Activated CD4-positive, alpha-beta T cell treated with anti-CD3 and anti-CD28 coated beads for 1 hour (primary cell): ENCODE data around the gene CDH13.

Experiments used
- DNase-seq: peaks from one replicate; pipeline ENCODE4 v3.0.0-alpha.2; 2020

CDH13 gene

DNA sequence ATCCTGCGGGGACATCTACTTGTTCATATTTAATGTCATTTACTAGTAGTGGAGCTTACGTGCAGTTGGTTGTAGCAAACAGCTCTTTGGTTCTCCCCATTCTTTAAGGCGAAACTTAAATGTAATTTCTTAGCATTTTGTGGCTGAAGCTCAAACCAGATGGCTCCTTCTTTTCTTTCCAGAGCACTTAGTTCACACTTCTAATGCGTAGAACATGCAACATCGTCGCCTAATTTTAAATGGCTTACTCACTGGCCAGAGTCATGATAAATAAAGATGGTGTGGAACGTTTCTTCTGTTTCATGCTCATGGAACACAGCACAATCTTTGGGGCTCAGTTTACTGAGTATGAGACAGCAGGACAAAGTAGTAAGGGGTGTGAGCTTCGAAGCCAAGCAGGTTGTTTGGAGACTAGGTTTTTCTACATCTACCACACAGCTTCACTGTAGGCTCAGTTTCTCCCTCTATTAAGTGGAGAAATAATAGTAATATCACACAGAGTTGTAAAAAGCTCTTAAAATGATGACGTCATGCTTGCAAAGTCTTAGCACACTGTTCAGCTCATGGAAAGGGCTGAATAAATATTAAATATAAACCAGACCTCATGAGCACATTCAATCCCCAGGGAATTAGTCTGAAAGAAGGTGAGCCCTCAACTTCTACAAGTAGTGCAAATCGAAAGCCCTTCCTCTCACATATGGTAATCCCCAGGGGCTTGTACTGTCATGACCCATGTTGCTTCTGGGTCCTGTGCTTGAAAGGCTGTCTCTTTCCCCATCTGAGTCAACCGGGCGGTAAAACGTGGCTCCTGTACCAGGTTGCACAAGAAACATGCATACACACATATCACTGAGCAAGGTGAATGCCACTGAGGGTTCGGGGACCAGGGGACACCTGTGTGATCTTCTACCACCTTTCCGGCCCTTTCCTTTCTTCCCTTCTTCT is 384.3 kb downstream of the CDH13 start:
- DNase-seq: no peak

DNA sequence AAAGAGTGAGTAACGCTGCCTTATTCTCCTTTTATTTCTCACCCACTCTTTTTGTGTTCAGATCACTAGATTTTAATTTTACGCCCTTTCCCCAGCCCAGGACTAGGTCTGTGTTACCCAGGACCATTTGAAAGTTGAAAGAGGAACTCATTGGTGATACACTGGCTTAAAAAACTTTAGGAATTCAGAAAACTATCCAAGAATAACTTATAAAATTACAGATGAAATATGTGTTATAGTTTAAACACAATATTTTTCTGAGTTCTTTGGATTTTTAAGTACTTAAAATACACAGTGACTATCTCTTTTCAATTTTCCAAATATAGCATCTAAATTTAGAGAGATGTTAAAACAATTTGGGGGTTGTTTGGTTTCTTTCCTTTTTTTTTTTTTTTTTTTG is 385.2 kb downstream of the CDH13 start:
- DNase-seq: no peak

DNA sequence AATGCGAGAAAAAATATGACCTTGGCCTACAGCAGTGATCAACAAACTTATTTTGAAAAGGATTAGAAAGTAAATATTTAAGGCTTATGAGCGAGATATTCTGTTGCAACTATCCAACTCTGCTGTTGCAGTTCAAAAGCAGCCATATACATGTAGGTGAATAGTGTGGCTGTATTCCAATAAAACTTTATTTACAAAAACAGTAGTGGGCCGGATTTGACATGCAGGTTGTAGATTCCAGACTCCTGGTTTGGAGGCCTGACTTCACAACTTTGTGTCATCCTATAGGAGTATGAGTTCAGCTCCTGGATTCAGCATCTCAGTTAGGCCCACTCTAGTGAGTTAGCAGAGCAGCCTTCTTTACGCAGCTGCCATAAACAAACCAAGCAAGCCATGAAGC is 386.3 kb downstream of the CDH13 start:
- no peak for DNase-seq

DNA sequence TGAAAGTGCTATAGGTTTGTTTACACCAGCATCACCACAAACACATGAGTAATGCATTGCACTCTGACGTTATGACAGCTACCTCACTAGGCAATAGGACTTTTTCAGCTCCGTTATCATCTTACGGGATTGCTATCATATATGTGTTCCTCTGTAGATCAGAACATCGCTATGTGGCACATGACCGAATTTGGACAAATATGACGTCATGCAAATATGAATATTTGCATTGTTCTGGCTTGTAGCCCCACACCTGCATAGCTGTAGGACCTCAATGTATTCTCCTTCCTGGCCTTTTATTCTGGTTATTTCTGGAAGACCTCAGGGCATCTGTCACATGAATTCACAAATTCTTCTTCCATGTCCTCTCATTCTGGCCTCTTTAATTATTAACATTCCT is 393.2 kb downstream of the CDH13 start:
- no peak for DNase-seq

DNA sequence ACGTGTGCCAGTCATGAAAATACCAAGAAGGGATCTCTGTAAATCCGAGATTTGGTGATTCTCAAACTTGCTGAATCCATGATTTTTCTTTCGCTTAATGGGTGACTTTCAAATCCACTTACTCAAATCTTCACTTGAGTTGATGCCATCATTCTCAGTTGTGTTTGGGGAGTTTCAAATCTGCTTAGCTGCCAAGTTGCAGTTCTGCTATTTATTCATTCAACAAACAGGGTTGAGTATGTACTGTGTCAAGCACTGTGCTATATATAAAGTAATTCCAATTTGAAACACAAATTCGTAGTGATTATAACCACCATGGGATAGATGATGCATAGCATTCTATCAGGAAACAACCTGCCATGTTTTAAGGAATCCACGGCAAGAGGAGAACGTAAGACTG is 394.3 kb downstream of the CDH13 start:
- DNase-seq: no peak

DNA sequence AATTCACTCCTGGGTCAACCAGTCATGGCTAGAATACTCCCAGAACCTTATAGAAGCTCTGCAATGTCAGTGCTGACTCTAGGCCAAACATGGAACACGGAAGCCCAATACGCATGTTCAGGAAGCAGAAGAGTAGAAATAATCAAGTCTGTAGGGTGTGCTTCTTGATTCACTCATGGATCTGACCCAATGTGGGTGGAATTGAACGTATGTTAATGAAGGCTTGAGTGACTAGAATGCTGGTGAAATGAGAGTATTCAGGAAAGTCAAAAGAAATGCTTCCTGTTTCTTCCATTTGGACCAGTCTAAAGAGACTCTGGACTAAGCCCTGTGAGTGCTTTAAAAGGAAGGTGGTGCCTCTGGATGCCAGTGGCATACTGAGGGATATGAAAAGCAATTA is 395.0 kb downstream of the CDH13 start:
- DNase-seq: no peak

DNA sequence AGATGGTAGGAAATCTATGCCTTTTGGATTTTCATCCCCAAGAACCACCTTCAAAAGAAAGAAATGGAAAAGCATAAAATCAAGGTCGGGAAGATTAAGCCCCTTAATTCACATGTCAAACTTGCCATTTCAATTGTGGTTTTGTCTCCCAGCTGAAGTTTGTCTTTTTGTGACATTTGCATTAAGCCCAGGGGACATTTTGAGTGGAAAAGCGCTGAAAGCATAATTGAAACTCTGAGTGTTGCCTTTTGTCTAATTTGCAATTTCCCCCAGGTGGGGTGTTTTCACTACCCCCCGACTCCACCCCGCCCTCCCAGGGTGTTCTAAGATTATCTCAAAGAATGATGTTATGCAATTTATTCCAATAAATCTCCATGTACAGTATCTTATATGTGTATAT is 396.2 kb downstream of the CDH13 start:
- DNase-seq: no peak

DNA sequence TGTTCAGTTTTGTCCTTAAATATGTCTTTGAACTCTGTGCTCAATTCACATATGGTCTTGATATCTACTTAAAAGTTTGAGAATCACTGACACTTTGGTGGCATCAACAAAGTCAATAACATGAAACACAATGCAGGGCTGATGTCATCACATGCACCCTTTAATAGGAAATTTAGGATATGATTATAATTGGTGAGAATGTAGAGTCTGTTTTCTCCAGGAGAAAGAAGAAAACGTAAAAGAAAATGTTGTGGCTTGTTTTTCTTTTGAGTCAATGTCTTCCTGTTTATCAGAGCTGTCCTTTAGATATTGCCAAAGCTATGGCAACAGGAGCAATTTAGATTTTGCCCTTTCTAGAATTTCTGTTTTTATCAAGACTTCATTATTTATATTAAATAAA is 396.9 kb downstream of the CDH13 start:
- DNase-seq: no peak

DNA sequence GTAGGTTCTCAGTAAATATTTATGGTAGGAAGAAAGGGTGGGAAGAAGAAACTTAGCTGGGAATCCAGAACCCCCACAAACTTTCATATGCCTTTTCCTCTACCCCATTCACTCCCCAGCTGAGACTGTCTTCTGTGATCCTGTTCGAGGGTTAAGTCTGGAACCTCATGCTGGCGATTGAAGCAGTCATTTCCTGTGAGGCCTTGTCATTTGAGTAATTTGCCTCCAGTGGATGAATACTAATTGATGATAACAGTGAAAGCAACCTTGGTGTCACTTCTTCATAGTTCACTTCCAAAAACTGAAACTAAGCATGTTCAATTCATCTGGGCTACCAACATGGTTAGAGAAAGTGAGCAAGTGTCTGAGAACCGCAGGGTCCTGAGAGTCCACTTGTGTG is 401.2 kb downstream of the CDH13 start:
- DNase-seq: no peak

DNA sequence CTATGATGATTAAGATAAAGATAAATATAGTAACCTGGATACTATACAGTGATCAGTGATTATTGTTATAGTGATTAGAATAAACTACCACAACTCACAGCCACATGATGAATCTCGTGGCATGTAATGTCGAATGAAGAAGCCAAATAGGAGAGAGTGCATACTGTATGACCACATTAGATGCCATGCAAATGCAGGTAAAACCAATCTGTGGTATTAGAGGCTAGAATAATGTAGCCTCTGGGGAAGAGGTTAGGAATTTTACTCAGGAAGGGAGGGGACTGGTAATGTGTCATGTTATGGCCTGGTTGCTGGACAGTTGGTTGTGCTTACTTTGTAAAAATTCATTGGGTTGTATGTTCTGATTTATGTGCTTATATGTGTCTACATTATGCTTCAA is 402.7 kb downstream of the CDH13 start:
- DNase-seq: no peak

DNA sequence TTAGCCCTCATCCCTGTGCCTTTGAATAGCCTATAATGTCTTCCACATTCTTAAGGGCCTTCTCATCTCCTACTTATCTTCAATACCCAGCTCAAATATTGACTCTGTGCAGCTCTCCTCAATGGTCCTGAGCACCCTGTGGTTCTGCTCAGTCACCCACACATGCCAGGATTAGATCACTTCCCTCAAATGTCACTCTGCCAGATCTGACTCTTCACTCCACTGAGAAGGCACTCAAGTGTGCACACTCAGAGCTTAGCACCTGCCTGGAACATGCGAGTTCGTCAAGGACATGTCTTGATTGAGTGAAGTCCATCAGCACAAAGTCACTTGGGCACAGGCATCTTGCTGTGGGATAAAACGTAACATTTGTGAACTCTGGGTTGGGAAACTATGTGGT is 404.8 kb downstream of the CDH13 start:
- DNase-seq: no peak

DNA sequence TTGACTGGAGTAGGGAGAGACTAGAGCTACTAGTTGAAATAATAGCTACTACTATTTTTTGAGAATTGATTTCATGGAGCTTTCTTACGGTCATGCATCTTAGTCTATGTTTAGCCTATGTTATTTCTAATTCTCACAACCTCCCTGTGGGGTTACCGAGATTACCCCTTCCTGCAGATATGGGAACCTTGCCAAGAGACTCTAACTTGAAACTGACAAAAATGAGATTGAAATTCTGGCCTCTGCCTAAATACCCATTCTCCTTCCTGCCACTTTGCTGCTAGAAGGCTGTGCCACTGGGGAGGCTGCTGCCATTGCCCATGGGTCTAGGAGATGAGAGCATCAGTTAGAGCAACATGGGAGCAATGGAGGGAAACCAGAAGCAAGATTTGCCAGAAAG is 410.3 kb downstream of the CDH13 start:
- no peak for DNase-seq

DNA sequence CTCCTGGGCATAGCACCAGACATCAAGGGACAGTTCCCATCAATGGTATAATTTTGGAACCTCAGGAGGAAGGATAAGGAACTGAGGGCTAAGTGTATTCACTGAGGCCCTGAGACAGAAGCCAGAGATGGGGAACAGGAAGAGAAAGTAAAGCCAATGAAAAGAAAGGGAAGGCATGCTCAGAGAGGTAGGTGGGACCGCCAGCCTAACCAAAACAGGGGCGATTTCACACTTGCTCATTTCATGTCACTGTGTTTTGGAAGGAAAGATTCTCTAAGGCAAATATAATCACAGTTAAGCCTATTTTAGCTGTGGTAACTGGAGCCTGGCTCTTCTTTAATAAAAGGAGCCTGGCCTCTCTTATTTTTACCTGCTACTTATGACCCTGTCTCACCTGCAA is 411.1 kb downstream of the CDH13 start:
- DNase-seq: no peak

DNA sequence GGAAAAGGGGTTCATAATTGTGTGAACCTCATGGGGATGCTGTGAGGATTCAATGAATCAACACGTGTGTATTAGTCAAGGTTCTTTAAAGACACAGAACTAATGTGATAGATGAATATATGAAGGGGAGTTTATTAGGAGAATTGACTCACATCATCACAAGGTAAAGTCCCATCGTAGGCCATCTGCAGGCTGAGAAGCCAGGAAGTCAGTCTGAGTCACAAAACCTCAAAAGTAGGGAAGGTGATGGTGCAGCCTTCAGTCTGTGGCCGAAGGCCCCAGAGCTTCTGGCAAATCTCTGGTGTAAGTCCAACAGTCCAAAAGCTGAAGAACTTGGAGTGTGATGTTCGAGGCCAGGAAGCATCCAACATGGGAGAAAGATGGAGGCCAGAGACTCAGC is 413.4 kb downstream of the CDH13 start:
- DNase-seq: no peak

DNA sequence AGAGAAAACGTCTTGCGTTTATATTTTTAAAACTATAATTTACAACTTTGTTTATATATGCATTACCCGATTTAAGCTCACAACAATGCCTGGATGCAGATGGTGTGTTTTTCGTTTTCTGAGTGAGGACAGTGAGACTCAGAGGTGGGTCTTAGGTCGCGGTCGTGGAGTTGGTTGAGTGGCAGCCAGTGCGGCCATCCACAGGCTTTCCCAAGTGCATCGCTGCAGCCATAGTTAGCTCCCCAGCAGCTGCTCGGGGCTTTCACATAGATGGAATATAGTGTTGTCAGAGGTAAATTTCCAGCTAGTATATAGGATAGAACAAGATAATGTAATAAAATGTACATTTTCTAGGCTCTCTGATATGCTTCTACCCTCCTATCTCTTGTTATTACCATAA is 417.8 kb downstream of the CDH13 start:
- DNase-seq: no peak

DNA sequence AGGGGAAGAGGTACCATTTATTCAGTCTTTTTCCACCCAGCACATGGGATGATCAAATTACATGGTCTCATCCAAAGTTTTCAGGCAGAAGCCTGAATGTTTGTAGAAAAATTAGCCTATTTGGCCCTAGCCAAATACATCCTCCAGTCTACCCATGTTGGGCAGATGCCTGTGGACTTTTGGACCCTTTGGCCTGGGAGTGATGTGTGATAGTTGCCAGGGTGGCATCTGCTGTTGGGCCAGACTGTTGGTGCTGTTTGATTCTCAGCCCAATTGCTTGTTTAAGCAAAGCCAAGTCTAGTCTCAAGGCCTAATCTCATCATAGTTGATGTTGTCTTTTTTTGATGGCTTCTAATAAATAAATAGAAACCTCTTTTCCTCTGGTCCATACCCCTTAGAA is 419.0 kb downstream of the CDH13 start:
- DNase-seq: no peak

DNA sequence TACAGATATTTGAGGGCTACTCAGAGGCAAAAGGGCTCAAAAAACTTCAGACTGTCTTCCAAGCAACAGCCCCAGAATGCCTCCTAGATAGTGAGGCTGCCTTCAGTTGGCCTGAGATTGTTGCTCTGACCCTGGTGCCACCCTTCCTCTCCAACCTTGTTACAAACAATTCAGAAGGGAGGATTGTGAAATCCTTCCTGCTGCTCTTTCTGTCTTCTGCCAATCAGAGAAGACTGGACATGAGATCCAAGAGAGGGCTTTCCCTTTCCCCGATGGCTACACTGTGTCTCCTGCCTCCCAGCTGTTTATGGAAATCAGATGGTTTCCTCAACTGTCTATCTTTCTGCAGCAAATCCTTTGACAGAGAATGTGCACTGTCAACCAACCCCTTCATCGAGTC is 419.9 kb downstream of the CDH13 start:
- no peak for DNase-seq

DNA sequence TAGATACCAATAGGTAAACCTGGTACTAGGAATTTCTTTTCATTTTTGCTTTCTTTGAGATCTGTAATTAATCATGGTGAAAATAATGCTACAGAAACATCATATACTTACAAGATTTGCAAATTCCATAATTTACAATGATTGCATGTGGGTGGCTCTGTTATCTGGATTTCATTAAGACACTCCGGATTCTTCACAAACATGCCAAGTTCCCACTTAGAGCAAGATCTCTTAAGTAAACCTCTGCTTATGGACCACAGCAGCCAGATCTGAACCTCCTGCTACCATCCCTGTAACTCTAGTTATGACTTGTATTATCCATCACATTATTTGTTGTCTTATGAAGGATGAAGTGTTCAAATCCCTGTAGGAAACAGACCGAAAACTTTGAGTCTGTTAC is 424.7 kb downstream of the CDH13 start:
- no peak for DNase-seq

DNA sequence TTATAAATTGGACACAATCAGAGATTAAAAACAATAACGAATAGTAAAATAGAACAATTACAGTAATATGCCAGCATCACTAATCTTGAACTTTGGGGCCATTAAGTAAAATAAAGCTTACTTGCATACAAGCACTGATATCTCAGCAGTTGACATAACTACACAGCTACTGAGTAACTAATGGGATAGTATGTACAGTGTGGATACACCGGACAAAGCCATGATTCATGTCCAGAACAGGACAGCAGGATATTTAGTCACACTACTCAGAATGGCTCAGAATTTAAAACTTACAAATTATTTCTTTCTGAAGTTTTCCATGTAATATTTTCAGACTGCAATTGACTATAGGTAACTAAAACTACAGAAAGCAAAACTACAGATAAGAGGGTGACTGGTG is 427.5 kb downstream of the CDH13 start:
- DNase-seq: no peak

DNA sequence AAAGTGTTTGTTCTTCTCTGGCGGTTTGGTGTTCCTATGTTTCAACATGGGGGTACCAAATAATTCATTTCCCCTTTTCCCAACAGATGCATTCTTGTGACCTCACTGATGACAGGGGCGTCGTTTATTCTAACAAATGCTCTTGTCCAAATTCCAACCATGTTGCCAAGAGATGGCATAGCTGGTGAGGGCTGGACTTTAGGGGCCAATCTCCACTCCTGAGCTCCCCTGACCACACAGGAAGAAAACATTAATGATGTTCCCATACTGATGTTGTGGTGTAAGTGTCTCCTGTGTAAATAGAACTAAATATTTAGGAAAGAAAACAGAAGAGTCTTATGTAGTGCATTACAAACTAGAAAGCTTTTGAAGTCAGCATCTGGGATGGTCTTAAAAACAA is 431.6 kb downstream of the CDH13 start:
- no peak for DNase-seq

DNA sequence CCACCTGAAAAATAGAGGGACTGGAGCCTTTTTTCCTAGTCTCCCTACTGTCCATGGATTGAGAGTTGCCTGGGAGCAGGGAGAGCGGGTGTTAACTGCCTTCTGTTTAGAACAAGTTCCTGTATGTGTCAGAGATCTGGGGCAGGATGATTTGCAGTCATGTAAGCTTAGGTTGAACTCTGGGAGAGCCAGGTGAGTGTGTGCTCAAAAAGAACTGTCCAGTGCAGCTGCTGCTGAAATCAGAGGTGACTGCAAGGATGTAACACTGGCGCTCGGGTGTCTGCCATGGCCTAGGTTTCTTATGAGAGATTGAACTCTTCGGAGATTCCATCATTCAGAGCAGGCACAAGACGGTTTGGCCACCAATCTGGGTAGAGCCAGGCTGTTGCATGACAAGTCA is 432.5 kb downstream of the CDH13 start:
- DNase-seq: no peak

DNA sequence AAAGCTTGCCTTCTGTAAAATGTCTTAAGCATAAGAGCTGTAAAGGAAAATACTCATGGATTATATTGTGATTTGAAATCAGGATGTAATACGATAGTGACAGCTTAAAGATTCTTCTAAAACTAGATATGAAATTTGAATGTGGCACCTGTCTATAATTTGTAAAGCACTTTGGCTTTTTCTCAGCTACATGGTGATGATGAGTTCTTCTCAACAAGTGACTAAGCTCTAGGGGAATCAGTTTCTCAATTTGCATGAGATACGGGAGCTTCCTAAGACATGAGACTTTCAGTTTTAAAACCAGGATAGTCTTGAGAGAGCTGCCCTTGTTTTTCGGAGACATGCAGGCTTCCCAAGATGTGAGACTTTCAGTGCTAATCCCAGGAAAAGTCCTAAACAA is 439.2 kb downstream of the CDH13 start:
- DNase-seq: no peak

DNA sequence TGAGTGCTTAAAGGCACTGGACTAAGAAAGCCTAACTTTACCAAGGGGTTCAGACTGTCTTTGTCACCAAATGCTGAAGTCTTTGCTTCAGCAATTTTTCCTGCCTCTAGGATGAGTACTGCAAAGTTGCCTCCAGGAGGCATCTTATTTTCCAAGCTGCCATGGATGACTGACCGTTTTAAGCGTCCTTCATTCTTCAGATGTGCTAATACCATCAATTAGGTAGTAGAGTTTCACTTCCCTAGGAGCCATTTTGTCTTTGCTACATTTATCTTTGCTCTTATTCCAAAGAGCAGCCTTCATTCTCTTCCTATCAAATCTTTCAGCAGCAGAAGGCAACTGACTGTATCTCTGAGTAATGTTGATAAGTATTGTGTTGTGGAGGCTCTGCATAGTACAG is 440.1 kb downstream of the CDH13 start:
- no peak for DNase-seq

DNA sequence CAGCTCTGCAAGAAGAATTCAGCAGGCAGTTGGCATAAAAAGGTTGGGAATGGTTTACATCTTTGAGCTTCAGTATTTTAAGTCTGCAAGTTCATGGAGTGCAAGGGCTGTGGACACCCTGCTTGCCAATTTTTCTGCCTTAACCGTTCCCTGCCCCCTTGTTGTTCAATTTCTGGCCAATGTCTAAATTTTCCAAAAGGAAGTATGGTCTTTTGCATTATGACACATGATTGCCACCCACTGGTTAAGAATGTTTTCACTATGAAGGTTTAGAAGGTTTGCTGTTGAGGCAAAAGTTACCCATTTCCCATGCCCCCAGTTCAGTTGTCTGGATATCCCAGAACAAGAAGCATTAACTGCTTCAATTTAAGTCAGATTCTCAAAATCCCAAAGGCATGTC is 441.9 kb downstream of the CDH13 start:
- DNase-seq: no peak
